A549 (cell line): ENCODE results near the gene ZDHHC11. TPM values are rescaled to one million over a fixed set of nuclear protein-coding genes. Genes with fewer than 3 reads are reported as not detected.

Source experiments
- ATAC-seq, 2 experiments: fragments of 200-7000 bp in 1 of 2; fragments of >200 bp in 1 of 2; cut with Nextera tagmentation in 1 of 2; cut with Tn5 transposase in 1 of 2; 3 replicates each; pipeline versions ENCODE4 v1.8.0 to v1.9.1; 2018 to 2020; ENCODE audit warnings: mild to moderate bottlenecking in 1 of 2, moderate library complexity in 1 of 2
- CTCF ChIA-PET: fragments of 300-600 bp; sonication (Branson Sonifier 250); formaldehyde crosslinking; extraction: SDS; loops from one replicate; lab custom pipeline; 2021; ENCODE audit warnings: antibody characterized with exemption, inconsistent platforms; lab: Yijun Ruan, JAX
- POLR2A ChIA-PET: fragments of 350-600 bp; formaldehyde crosslinking; extraction: SDS; loops from one replicate; lab custom pipeline; 2021; ENCODE audit warnings: antibody characterized with exemption, inconsistent platforms; lab: Yijun Ruan, JAX
- DNase-seq, 2 experiments: peaks; one replicate each; pipeline versions ENCODE4 v3.0.0 to v3.0.0-alpha.2; 2011 to 2016; ENCODE audit warnings: low read depth in 1 of 2, low spot score in 1 of 2
- FAIRE-seq: peaks from 2 replicates; lab custom pipeline; 2011; peaks lifted over from hg19 to GRCh38; lab: Jason Lieb, UNC
- H3K27ac ChIP-seq, 2 experiments: fragments of >200 bp; sonication (Bioruptor Twin); formaldehyde crosslinking; 3 replicates each; pipeline ENCODE4 v1.5.1; 2016 to 2017
- H3K4me1 ChIP-seq: fragments of >200 bp; sonication (Bioruptor Twin); formaldehyde crosslinking; 3 replicates; pipeline ENCODE4 v1.6.1; 2016
- H3K4me2 ChIP-seq: fragments of >200 bp; sonication (Bioruptor Twin); formaldehyde crosslinking; 3 replicates; pipeline ENCODE4 v1.6.1; 2016
- H3K4me3 ChIP-seq: fragments of >200 bp; sonication (Bioruptor Twin); formaldehyde crosslinking; 3 replicates; pipeline ENCODE4 v1.5.1; 2016
- H3K9me3 ChIP-seq: fragments of >200 bp; sonication (Bioruptor Twin); formaldehyde crosslinking; 3 replicates; pipeline ENCODE4 v1.6.1; 2016
- ATOH8 ChIP-seq: fragments of 250-450 bp; sonication (Bioruptor Pico); IDR thresholded peaks from 2 replicates; pipeline ENCODE4 v1.5.0; 2020; ENCODE audit warnings: low read depth, mild to moderate bottlenecking, moderate library complexity
- BHLHE40 ChIP-seq: IDR thresholded peaks from 2 replicates; pipeline ENCODE4 v1.6.1; 2012; ENCODE audit warnings: low read depth, low read length, inconsistent platforms
- CEBPB ChIP-seq, 2 experiments: fragments of >200 bp in 1 of 2; sonication (Bioruptor Twin) in 1 of 2; formaldehyde crosslinking in 1 of 2; IDR thresholded peaks; 2 replicates each; pipeline ENCODE4 v1.6.1; 2012 to 2016
- E2F6 ChIP-seq: IDR thresholded peaks from 2 replicates; pipeline ENCODE4 v1.6.1; 2012; ENCODE audit warnings: low read depth, borderline replicate concordance
- ESRRA ChIP-seq: fragments of 150-350 bp; IDR thresholded peaks from 2 replicates; pipeline ENCODE4 v1.6.1; 2014; ENCODE audit warnings: mild to moderate bottlenecking, low read length, borderline replicate concordance
- FOSB ChIP-seq: fragments of 250-450 bp; sonication (Bioruptor Pico); IDR thresholded peaks from 2 replicates; pipeline ENCODE4 v1.5.0; 2020; ENCODE audit warnings: mild to moderate bottlenecking, moderate library complexity
- FOSL2 ChIP-seq, 2 experiments: fragments of 450-650 bp in 1 of 2; fragments of >200 bp in 1 of 2; sonication (Bioruptor Twin) in 1 of 2; formaldehyde crosslinking; IDR thresholded peaks; 2 replicates each; pipeline versions ENCODE4 v1.5.0 to v1.6.1; 2016 to 2020; ENCODE audit warnings: mild to moderate bottlenecking in 1 of 2, moderate library complexity in 1 of 2
- FOXS1 ChIP-seq: fragments of 250-450 bp; sonication (Bioruptor Pico); IDR thresholded peaks from 2 replicates; pipeline ENCODE4 v1.5.0; 2020; ENCODE audit warnings: mild to moderate bottlenecking, moderate library complexity
- GATA3 ChIP-seq: IDR thresholded peaks from 2 replicates; pipeline ENCODE4 v1.6.1; 2012; ENCODE audit warnings: borderline replicate concordance
- HEYL ChIP-seq: fragments of 250-450 bp; sonication (Bioruptor Pico); IDR thresholded peaks from 2 replicates; pipeline ENCODE4 v1.8.0; 2021; ENCODE audit warnings: mild to moderate bottlenecking, moderate library complexity
- HMGXB4 ChIP-seq: fragments of 250-450 bp; sonication (Bioruptor Pico); IDR thresholded peaks from 2 replicates; pipeline ENCODE4 v1.5.0; 2021; ENCODE audit warnings: mild to moderate bottlenecking, moderate library complexity, borderline replicate concordance
- HOXA7 ChIP-seq: fragments of 250-450 bp; sonication (Bioruptor Pico); IDR thresholded peaks from 2 replicates; pipeline ENCODE4 v1.5.0; 2020; ENCODE audit warnings: mild to moderate bottlenecking, moderate library complexity
- HOXB13 ChIP-seq: fragments of 250-450 bp; sonication (Bioruptor Pico); IDR thresholded peaks from 2 replicates; pipeline ENCODE4 v1.5.0; 2020; ENCODE audit warnings: low read depth, mild to moderate bottlenecking, moderate library complexity
- KDM5A ChIP-seq: fragments of 200-600 bp; sonication (generic); IDR thresholded peaks from 2 replicates; pipeline ENCODE4 v1.6.1; 2016; ENCODE audit warnings: antibody characterized with exemption, mild to moderate bottlenecking
- MAZ ChIP-seq: fragments of 150-350 bp; IDR thresholded peaks from 2 replicates; pipeline ENCODE4 v1.6.1; 2014; ENCODE audit warnings: antibody characterized with exemption, low read depth, low read length, borderline replicate concordance
- MYC ChIP-seq: IDR thresholded peaks from 2 replicates; pipeline ENCODE4 v1.6.1; 2012; ENCODE audit warnings: mild to moderate bottlenecking, inconsistent platforms, low read length, improper control_type of control experiment, borderline replicate concordance
- NR3C1 ChIP-seq: fragments of >200 bp; sonication (Bioruptor Twin); formaldehyde crosslinking; IDR thresholded peaks from 3 replicates; pipeline ENCODE4 v1.6.1; 2017
- POLR2A ChIP-seq: IDR thresholded peaks from 2 replicates; pipeline ENCODE4 v1.6.1; 2012; ENCODE audit warnings: mild to moderate bottlenecking, low read length
- RARB ChIP-seq: fragments of 250-450 bp; sonication (Bioruptor Pico); IDR thresholded peaks from 2 replicates; pipeline ENCODE4 v1.8.0; 2021; ENCODE audit warnings: mild to moderate bottlenecking, moderate library complexity
- RFX5 ChIP-seq: fragments of 450-650 bp; IDR thresholded peaks from 2 replicates; pipeline ENCODE4 v1.7.1; 2014; ENCODE audit warnings: antibody characterized with exemption, mild to moderate bottlenecking, moderate library complexity
- TFCP2L1 ChIP-seq: fragments of 250-450 bp; sonication (Bioruptor Pico); IDR thresholded peaks from 2 replicates; pipeline ENCODE4 v1.5.0; 2021; ENCODE audit warnings: mild to moderate bottlenecking
- TP53 ChIP-seq: fragments of 250-450 bp; sonication (Bioruptor Pico); IDR thresholded peaks from 2 replicates; pipeline ENCODE4 v1.5.0; 2021; ENCODE audit warnings: mild to moderate bottlenecking, moderate library complexity
- ZC3H11A ChIP-seq: fragments of 450-650 bp; IDR thresholded peaks from 2 replicates; pipeline ENCODE4 v1.6.1; 2014; ENCODE audit warnings: antibody characterized with exemption, mild to moderate bottlenecking
- ZFP36 ChIP-seq: fragments of 450-650 bp; IDR thresholded peaks from 2 replicates; pipeline ENCODE4 v1.6.1; 2014; ENCODE audit warnings: borderline replicate concordance; ENCODE audit not compliant: partially characterized antibody
- WGBS: methylation state at CpG from one replicate; pipeline ENCODE4 v1.1.6; 2017; ENCODE audit errors: missing lambda C conversion rate; 5-methylcytosine and 5-hydroxymethylcytosine counted together
- polyA plus RNA-seq, 4 experiments: library from polyadenylated mRNA; depleted of rRNA in 3 of 4; stranded (reverse); fragments of >200 nt; fragmentation: RNase III in 1 of 4; extraction: RNeasy Plus Mini Kit Qiagen cat#74134 plus additional on column Dnase treatment in 1 of 4; gene quantifications; 2 replicates in 3 of 4; 3 replicates in 1 of 4; pipeline ENCODE4 v1.2.3, GENCODE V29; 2011 to 2017

ZDHHC11 gene
- polyA plus RNA-seq, 2 of the 4 experiments (the other 2 are of a cell fraction) = 2.6 to 13.7 TPM

GRCh38 chr5:757931-758697 is 92.7 kb downstream of the ZDHHC11 start:
- Histone ChIP-seq H3K9me3 (no peaks in the 10 kb centered on the region), H3K4me3 (no peak overlapping the region), H3K4me1 (peaks cover 17% of the 10 kb centered on the region; the same call in 2 of the 3 replicates), H3K27ac (peak overlapping the region in 1 of 2 experiments; percentile 15; a peak in 3 of 6 replicates), H3K4me2 (peak overlapping the region; percentile 59; the same call in 2 of the 3 replicates)
- TF ChIP-seq HOXB13 (CRISPR knock-in tag) = no peak
- TF ChIP-seq GATA3 = no peak
- no peak for TF ChIP-seq NR3C1
- no peak for TF ChIP-seq ZC3H11A
- CTCF ChIA-PET = interaction anchor here (0.8 to 1.3 kb wide), 3 partner anchors 36 to 145 kb away, joined by 3 to 4 read pairs (median 4); no protein-coding TSS in a partner anchor
- FAIRE-seq (no peak), DNase-seq (no peak), ATAC-seq (peak in 1 of 2 experiments; percentile 4; a peak in 2 of 6 replicates)
- POLR2A ChIA-PET = no interaction called here
- 75% methylated on average over 19 of the region's 21 CpGs for WGBS

GRCh38 chr5:757346-757930 is 93.3 kb downstream of the ZDHHC11 start:
- no peak overlapping the region for H3K4me2 ChIP-seq
- H3K4me3 ChIP-seq = no peak overlapping the region
- peak in 1 of 2 experiments; percentile 1; a peak in 2 of 6 replicates for ATAC-seq
- POLR2A ChIA-PET = no interaction called here
- no peak for DNase-seq
- H3K9me3 ChIP-seq = no peaks in the 10 kb centered on the region
- no peak for FAIRE-seq
- 0 out of 6 replicates have a peak overlapping the region, but pooled peaks of 1 of the 2 experiments have one; percentile 15 for H3K27ac ChIP-seq
- no peak for TF ChIP-seq TFCP2L1 (CRISPR knock-in tag)
- TF ChIP-seq ZFP36 = no peak
- TF ChIP-seq E2F6 = no peak
- TF ChIP-seq MYC = no peak
- no peak for TF ChIP-seq RFX5
- no peak for TF ChIP-seq HEYL (CRISPR knock-in tag)
- TF ChIP-seq POLR2A = no peak
- no peak for TF ChIP-seq ESRRA
- no peak for TF ChIP-seq NR3C1
- no peak for TF ChIP-seq KDM5A
- no peak for TF ChIP-seq ZC3H11A
- TF ChIP-seq BHLHE40 = no peak
- TF ChIP-seq MAZ = no peak
- no peak for TF ChIP-seq FOSB (CRISPR knock-in tag)
- TF ChIP-seq TP53 (CRISPR knock-in tag) = no peak
- TF ChIP-seq HOXB13 (CRISPR knock-in tag) = no peak
- no peak for TF ChIP-seq FOSL2 (IDR thresholded peaks at IDR 0.05)
- TF ChIP-seq FOSL2 (CRISPR knock-in tag; IDR thresholded peaks at IDR 0.05) = no peak
- TF ChIP-seq, all 56 proteins: peak for 0
- H3K4me1 ChIP-seq = peaks cover 17% of the 10 kb centered on the region; the same call in 2 of the 3 replicates
- WGBS = 86% methylated on average over 12 of the region's 15 CpGs
- CTCF ChIA-PET = interaction anchor here (1.3 kb wide), 1 partner anchor 145 kb away, joined by 4 read pairs; no protein-coding TSS in a partner anchor

- Histone ChIP-seq H3K9me3 (no peaks in the 10 kb centered on the region), H3K4me2 (no peak overlapping the region), H3K4me1 (peaks cover 17% of the 10 kb centered on the region; the same call in 2 of the 3 replicates), H3K27ac (0 out of 6 replicates have a peak overlapping the region, but pooled peaks of 1 of the 2 experiments have one; percentile 15), H3K4me3 (no peak overlapping the region)
- TF ChIP-seq CEBPB (IDR thresholded peaks at IDR 0.05) (no peak), GATA3 (no peak), ATOH8 (CRISPR knock-in tag) (no peak), RFX5 (no peak), HOXA7 (no peak), HEYL (CRISPR knock-in tag) (no peak), KDM5A (no peak), HMGXB4 (CRISPR knock-in tag) (no peak), RARB (CRISPR knock-in tag) (no peak), FOXS1 (no peak)
- CTCF ChIA-PET = no interaction called here
- FAIRE-seq (no peak), DNase-seq (no peak), ATAC-seq (peak in 1 of 2 experiments; percentile 5; a peak in 2 of 6 replicates)
- WGBS = 63% methylated on average over 10 of the region's 11 CpGs
- POLR2A ChIA-PET = no interaction called here
These were observed 93.9 kb downstream of the ZDHHC11 start for GRCh38 chr5:756865-757345.
